ENCODE data around the gene GFPT1. TPM values are rescaled to one million over a fixed set of nuclear protein-coding genes. Genes with fewer than 3 reads are reported as not detected.
A peak's percentile ranks its signal among the peaks of the same experiment; 100 is the strongest.

The GFPT1 gene
- total RNA-seq, 1 donor from 2014 or later = 31.6 TPM

DNA sequence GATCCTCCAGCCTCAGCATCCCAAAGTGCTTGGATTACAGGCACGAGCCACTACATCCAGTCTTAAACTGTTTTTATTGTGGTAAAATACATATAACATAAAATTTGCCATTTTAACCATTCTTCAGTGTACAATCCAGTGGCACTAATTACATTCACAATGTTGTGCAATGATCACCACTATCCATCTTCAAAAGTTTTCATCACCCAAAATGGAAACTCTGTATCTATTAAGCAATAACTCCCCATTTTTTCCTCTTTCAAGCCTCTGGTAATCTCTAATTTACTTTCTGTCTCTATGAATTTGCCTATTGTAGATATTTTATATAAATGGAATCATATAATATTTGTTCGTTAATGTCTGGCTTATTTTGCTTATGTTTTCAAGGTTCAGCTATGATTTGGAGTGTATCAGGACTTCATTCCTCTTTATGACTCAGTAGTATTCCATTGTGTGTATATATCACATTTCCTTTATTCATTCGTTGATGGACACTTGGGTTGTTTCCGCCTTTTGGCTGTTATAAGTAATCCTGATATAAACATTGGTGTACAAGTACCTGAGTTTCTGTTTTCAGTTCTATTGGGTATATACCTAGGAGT, 71.8 kb downstream of the GFPT1 start:
- ATAC-seq = no peak

DNA sequence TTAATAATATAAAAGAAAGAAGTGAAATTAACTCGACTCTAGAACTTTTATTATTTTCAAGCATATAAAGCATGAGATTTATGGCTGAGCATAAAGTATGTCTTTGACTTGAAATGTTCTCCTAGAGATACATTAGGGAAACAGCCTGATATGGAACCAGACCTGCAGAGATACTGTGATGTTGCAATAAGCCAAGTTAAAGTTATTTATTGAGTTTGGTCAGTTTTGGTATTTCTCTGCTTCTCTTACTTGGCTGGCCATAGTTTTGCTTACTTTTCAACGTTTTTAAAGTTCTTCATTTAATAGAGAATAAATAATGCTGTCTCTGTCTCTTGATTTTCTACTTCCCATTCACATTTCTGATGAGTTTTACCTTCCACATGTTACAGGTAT, 76.0 kb downstream of the GFPT1 start:
- ATAC-seq = no peak

DNA sequence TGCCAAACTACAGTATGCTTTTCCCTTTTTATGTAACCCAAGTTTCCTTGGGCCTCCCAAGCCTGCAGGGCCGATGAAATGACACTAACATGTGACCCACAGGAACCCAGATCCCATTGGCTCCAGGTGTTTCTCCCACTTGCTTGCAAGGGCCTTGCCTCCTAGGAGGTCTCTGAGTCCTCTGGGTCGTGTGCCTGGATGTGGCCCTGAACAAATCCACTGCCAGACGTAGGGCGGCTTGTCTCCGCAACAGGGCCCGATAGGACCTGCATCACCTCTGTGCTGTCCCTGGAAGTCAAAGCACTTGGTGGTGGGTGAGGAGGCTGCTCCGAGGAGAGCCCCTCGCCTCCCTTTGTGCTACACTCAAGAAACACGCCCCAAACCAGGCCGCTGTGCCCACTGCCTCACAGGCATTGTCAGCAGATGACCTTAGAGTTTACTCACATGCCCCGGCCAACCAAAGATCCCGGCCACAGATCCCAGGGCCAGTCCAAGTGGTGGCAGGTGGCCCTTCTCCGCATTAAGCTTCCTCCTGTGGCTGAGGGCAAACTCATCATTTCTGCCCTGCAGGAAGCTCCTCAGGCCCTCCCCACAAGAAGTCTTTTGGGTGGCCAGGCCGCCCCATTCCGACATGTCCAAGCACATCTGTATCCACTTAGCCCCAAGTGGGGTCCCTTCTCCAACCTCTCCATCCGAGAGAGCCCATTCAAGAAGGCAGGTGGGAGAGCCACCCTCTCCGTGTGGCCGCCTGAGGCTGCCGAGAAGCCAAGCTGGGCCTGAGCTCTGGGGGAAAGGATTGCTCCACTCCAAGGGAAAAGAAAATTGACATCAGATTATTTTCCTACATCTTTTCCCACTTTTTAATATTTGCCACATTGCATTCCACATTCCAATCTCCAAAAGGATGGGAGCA, 76.7 kb downstream of the GFPT1 start:
- no peak for ATAC-seq

DNA sequence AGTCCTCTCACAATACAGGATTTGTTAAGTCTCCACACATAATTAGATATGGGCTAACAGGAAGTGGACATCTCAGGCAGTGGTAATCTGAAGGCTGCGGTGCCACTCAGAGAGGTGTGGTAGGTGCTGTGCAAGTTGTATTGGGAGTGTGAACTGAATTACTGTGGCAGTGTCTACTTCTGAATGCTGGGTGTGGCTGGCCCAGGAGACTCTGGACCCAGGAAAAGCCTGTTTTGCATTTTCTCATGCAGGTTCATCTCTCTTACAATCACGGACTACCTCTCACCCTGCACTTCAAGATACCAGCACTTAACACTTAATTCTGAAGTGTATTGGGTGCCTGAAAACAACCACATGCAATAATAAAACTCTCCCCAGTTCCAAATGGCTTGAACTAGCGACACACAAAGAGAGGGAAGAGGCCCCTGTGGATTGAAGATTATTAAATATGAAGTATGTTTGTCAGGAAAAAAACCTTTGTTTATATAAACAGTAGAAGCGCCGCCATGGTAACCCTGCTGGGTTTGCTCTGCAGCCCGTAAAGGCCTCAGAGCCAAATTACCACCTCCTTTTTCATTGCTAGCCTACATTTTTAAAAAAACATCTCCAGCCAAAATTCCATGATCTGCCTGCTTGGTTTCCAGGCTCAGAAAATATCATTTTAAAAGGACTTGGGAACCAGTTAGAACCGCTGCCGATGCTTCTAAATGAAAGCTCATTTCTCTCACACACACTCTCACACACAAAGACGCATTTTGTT, 77.5 kb downstream of the GFPT1 start:
- peak; percentile 80 for ATAC-seq

DNA sequence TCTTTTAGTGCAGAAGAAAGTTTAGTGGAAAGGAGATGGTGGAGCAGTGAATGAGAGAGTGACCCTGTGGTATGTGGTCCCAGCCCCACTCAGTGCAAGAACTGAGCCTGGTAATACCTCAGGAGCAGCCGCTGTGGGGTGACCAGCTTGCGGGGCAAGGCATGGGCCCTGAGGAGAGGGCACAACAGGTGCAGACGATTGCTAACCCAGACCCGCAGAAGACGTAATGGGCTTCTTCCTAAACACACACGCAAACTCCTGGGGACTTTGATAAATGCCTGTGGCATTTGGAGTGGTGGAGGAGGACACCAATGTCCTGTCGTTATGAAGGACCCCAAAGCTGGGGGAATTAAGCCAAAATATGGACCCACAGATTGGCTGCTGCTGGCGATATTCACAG, 78.7 kb downstream of the GFPT1 start:
- no peak for ATAC-seq

DNA sequence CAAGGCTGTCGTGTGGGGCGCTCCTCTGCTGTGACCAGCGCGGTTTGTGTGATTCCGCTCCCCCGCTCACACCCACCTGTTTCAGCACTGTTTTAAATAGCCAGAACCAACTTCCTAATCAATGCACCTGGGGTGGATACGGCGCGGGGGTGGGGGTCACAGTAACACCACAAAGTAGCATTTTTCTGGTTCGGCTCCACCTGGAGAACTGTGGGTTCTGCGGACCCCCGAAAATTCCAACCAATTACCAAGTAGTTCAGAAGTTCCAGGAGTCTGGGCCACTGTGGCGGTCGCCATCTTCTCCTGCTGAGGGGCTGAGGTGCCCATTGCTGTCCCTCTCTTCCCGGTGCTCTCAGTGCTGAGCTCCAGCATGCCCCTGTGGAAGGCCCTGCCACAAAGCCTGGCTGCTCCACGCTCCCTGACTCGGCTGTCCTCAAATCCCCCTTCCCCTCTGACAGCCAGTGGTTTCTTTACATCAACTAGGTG, 79.4 kb downstream of the GFPT1 start:
- ATAC-seq = no peak

DNA sequence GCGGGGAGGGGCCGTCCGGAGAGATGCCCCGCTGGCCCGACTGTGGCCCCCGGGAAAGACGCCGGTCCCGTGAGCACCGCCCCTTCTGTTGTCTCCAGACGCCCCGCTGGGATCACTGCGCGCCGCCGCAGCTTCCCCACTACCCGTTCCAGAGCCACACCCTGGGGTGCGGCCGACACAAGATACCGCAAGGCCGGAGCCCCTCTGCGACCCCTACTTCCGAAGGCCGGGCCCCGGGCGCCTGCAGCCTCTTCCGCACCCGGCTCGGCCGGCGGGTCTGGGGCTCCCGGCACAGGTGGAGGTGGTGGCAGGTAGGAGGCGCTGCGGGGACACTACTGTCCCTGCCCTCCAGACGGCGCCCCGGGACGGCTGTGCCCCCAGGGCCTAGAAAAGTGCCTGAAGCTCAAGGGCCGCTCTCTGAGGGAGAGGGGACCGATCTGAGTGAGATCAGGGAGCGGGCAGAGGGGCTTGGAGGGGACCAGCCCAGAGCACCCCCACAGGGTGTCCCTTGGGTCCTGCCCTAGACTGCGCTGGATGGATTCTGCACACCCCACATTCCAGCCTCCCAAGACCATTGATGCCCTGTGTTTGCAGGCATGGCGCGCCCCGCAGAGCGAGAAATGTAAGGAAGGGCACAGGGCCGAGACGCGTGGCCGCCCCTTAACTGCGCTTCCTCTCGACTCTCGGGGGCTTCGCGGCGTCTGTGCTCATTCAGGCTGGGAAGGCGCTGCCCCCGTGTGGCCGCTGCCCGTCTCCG, 80.0 kb downstream of the GFPT1 start:
- peak; percentile 69 for ATAC-seq

DNA sequence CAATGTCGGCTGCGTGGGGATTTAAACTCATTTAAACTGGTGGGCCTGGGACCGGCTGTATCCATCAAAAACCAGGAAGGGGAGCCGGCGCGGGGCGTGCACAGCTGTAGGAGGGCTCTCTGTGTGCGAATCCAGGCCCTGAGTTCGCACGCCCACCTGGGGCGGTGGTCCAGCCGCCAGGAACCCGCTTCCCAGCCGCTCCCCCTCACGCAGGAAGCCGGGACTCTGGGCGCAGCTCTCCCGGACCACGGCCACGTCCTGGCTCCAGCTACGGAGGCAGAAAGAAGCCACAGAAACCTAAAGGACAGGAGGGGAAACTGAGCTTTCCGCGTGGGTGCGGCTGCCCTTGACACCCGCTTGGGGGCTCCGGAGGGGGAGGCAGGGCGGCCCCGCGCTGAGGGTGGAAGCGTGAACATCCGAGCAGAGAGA, 80.6 kb downstream of the GFPT1 start:
- ATAC-seq = no peak

DNA sequence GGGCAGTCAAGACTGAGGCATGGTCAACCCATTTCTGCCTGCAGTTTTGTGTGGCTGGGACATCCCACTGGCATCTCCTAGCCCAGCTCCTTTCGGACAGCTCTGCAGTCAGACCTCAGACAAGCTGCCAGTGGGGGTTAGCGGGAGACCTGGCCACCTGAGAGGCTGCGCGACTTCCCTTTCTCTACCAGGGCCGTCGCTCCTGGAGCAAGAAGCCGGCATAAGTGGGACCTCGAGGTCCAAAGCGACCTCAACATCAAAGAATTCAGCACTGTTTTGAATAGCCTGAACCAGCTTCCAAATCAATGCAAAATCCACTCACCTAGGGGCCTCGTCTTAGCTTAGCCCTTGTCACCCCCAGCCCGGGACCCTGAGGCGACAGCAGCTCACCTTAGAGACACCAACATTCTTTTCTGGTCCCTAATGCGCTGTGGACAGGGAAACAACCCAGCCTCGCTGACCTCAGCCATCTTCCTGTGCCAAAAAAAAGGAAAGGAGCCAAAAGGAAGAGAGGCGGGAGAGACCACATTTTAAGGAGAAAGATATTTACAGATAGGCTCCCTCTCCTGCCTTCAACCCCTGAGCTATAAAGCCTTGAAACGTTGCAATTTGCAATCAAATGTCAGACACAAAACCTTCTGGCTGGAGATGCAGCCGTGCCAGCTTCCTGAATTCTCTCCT, 81.2 kb downstream of the GFPT1 start:
- no peak for ATAC-seq

DNA sequence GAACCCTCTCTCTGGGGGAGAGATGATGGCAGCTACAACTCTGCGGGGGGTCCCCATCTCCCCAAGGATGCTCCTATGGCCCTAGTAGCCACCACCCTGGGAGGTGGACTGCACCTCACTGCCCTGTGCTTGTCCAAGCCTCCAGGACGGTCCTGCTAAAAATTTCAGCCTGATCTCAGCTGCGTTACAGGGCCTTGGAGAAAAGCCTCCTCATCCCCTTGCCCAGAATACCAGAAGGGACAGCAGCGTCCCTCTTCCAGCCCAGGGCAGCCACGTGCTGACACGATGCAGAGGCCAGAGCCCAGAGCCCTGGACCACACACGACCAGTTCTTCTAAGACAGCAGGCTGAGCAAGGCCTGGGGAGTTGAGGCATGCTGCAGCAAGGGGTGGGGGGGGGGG, 81.9 kb downstream of the GFPT1 start:
- ATAC-seq = no peak

DNA sequence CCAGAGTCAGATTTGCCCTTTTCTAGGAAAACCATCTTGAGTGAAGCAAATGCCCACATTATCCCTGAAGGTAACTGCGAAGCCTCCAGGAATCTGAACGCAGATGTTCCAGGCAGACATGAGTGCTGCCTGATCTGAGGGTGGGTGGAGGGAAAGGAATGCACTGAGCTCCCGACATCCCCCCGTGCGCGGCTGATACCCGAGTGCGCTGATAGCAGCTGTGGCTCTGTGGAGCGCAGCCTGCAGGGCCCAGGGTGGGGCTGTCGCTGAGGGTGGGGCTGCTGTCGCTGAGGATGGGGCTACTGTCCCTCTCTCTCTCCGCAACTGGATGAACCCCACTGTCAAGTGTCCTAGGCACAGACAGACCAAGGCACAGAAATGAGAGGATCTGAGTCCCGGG, 82.4 kb downstream of the GFPT1 start:
- ATAC-seq = no peak

DNA sequence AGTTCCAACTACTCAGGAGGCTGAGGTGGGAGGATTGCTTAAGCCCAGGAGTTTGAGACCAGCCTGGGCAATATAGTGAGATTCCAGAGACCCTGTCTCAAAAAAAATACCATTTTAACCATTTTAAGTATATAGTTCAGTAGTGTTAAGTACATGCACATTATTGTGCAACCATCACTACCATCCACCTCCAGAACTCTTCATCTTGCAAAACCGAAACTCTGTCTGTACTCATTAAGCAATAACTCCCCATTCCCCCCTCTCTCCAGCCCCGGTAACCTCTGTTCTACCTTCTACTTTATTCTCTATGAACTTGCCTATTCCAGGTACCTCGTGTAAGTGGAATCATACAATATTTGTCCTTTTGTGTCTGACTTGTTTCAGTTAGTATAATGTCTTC, 86.4 kb downstream of the GFPT1 start:
- no peak for ATAC-seq

DNA sequence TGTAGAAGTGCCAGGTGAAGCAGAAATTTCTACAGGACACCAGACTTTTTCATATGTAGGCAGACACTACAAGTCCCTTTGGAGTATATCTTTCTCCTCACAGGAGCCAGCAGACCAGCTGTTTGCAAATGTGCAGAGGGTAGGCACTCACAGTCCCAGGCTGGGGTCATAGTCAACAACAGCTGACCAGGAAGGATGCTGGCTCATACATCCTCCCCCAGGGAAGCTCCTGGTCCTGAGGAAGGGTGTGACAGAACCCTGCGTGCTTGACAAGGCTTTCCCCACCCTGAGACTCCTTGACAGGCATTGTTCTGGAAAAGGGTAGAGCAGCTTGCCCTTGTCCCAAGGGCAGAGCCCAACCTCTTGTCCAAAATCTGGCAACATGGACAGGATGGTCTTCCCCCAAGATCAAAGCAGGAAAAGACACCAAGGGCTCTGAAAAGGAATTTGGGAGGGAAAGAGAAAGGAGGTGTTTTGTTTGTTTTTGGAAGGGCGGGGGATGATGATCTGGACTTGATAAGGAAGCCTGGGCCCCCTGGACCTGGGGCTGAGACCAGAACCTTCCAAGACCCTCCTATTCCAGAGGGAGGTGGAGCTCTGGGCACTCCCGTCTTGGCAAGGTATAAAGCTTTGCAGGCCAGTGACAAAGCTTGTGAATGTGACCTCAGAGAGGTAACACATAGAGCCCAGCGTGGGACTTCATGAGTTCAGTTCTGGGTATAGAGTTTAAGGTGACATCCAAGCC, 87.1 kb downstream of the GFPT1 start:
- peak; percentile 31 for ATAC-seq

DNA sequence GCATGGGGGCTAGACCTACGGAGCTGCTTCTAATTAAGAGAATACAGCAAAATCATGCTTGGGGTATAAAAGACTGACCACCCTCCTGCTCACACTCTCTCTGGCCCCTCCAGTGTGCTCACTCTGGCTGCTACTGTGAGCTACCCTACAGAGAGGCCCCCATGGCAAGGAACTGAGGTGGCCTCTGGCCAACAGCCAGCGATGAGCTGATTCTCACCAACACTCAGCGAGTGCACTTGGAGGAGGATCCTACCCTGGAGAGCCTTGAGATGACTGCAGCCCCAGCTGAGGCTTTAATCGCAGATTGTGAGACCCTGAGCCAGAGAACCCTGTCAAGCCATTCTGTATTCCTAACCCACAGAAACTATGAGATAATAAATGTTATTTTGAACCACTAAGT, 88.2 kb downstream of the GFPT1 start:
- ATAC-seq = no peak

DNA sequence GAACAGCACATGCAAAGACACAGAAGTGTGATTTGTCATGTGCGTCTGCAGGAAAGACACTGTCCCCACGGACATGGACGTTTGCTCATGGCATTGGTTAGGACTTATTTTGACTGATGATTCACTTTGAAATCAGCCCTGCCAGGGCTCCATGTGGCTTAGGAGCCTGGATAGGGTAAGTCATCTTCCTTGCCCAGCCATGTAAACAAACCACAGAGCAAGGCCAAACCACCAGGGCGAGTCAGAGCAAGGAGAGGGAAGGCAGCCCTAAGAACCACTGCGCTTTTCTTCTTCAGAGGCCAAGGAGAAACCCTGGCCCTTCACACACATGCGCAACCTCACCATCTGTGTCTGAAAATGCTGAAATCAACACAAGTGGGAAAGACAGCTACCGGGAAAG, 88.8 kb downstream of the GFPT1 start:
- ATAC-seq = peak; percentile 89

DNA sequence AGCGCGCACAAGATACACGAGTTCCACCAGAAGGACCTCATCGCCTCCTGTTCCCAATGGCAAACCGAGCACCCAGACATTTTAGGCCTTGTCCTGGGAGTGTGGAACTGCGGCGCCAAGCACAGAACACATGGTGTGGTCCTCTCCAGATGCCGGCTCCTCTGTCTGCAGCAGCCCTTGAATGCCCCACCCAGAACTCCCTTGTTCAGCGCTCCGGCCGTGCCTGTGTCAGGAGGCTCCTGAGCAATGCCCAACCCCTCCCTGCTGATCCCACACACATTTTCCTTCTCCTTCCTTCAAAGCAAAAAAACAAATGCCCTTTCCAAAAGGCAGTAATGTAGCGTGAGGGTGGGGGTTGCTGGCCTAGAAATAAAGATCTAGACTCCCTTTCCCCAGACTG, 89.8 kb downstream of the GFPT1 start:
- no peak for ATAC-seq

DNA sequence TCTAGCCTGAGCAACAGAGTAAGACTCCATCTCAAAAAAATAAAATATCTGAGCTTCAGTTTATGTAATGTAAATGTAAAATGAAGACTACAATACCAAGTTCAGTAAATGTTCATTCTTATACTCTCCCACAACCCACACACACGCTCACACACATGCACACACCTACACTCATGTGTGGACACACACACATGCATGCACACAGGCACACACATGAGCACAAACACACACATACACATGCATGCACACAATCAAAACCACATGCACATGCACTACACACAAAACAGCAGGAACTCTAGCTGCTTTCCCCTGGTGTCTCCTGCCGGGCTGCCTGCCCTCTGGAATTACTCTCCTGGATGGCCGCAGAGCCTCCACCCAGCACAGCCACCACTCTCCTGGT, 90.6 kb downstream of the GFPT1 start:
- no peak for ATAC-seq

DNA sequence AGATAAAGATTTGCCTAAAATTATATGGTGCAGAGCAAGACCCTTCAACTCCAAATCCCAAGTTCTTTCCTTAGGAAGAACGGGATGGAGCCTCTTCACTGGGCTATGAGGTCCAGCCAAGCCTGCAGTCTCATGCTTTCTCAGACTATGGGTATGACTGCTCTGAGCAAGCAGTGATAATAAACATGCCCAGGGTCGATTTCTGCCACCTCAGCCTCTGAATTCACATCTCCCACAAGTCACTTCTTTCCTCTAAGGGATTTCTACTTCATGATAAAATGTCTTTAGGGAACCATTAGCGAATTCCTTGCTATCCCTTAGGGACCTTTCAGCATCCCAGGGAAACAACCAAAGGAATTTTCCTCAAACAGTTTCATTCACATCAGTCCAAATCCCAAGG, 94.8 kb downstream of the GFPT1 start:
- no peak for ATAC-seq

DNA sequence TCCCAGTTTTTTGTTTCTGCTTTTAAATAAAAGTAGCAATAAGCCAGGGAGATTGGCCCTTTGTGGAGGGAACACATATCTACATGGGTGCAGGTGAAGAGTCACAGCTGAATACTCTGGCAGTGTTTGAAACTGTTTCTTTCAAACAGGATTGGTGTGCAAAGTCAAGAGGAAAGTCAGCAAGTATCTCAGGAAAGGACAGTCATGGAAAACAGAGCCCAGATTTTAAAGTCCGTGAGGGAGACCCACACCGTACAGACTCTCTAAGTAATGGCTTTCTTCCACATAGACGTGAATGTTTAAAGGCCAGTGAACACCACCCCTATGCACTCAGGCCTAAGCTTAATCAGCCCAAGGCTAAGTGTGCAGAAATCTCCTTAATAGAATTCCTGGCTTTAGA, 95.3 kb downstream of the GFPT1 start:
- ATAC-seq = no peak

DNA sequence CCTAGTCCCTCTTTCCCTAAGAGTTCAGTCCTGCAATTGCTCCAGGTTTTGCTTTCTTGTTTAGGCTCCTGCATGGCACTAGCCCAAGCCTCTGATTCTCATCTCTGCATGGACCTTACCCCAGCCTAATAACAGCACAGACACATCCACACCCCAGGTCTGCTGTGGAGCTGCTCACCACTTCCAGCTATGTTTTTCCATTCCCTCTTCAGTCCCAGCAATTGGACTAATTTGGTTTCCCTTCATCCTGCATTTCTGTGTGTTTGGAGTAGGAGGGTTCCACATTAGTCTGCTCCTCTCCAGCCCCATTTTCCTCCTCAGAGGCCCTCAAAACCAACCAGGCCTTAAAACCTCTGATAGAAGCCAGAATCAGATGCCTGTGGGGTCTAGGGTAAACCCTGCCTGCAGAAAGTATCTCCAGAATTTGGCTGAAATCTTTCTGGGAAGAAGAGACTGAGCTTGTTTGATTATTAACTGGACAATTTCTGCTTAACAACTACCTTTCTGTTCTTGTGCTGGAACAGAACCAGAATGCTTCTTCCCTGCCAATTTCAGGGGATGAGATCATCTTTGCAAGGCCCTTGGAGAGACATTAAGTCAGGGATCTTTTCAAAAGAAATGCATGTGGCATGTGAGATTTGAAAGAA, 95.9 kb downstream of the GFPT1 start:
- no peak for ATAC-seq

DNA sequence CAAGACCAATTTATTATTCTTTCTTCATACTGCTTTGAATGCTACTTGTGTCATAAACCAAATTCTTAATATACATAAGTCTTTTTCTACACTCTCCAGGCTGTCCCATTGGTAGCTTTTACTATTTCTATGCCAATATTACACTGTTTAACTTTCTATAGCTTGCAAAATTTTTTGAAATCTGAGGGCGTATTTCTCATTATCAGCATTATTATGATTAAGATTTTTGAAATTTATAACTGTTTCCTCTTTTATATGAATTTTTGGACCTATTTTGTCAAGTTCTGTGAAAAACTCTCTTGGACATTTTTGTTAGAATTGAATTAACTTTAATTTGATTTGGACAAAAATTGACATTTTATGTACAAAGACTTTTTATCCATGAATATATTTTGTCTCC, 98.6 kb downstream of the GFPT1 start:
- no peak for ATAC-seq
